ENCODE data around the gene SAMD1.

SAMD1 gene

GRCh38 chr19:14116525-14116917, 26.0 kb upstream of the SAMD1 start:
- Histone ChIP-seq H3K9me3 (replicated peaks; ENCODE audit: insufficient read depth, low read length) (no peaks in the 10 kb centered on the region), H3K36me3 (replicated peaks; ENCODE audit: insufficient read depth, low read length) (no peaks in the 10 kb centered on the region), H3K79me2 (ENCODE audit: low read length) (peaks cover 50% of the 10 kb centered on the region), H3K4me3 (ENCODE audit: low read length) (peak overlapping the region; percentile 92), H3K27me3 (replicated peaks; ENCODE audit: insufficient read depth, low read length) (no peaks in the 10 kb centered on the region), H3K4me2 (ENCODE audit: low read depth, low read length) (peak overlapping the region; percentile 97), H3K9ac (ENCODE audit: low read length) (peak overlapping the region; percentile 75; the same call in 1 of the 2 replicates), H4K20me1 (ENCODE audit: insufficient read depth, low read length) (no peaks in the 10 kb centered on the region), H3K27ac (ENCODE audit: low read length) (no peak overlapping the region), H2AFZ (ENCODE audit: low read length) (no peak overlapping the region), H3K9me2 (replicated peaks; ENCODE audit: insufficient read depth, low read length) (no peaks in the 10 kb centered on the region), H3K4me1 (ENCODE audit: low read length) (peaks cover 24% of the 10 kb centered on the region), H3F3A (ENCODE audit: insufficient read depth, low read length) (peaks cover 24% of the 10 kb centered on the region)
- TF ChIP-seq CTCF (IDR thresholded peaks at IDR 0.05; ENCODE audit: low read length) (no peak), EZH2phosphoT487 (IDR thresholded peaks at IDR 0.05; ENCODE audit: low read length) (no peak)
- DNase-seq: no peak

GRCh38 chr19:14115756-14116155, 25.2 kb upstream of the SAMD1 start:
- no peak for TF ChIP-seq CTCF (IDR thresholded peaks at IDR 0.05; ENCODE audit: low read length)
- no peak for TF ChIP-seq EZH2phosphoT487 (IDR thresholded peaks at IDR 0.05; ENCODE audit: low read length)
- TF ChIP-seq EZH2 (optimal IDR thresholded peaks at IDR 0.05; ENCODE audit: low read depth, low read length): no peak
- no peak overlapping the region for H3K9ac ChIP-seq (ENCODE audit: low read length)
- H3K4me3 ChIP-seq (ENCODE audit: low read length): no peak overlapping the region; the same call in 1 of the 2 replicates
- H3K9me2 ChIP-seq (replicated peaks; ENCODE audit: insufficient read depth, low read length): no peaks in the 10 kb centered on the region
- H3K9me3 ChIP-seq (replicated peaks; ENCODE audit: insufficient read depth, low read length): no peaks in the 10 kb centered on the region
- H4K20me1 ChIP-seq (ENCODE audit: insufficient read depth, low read length): no peaks in the 10 kb centered on the region
- H3F3A ChIP-seq (ENCODE audit: insufficient read depth, low read length): peaks cover 19% of the 10 kb centered on the region
- H3K4me1 ChIP-seq (ENCODE audit: low read length): peaks cover 24% of the 10 kb centered on the region
- no peaks in the 10 kb centered on the region for H3K27me3 ChIP-seq (replicated peaks; ENCODE audit: insufficient read depth, low read length)
- H2AFZ ChIP-seq (ENCODE audit: low read length): no peak overlapping the region
- no peak overlapping the region for H3K27ac ChIP-seq (ENCODE audit: low read length)
- H3K36me3 ChIP-seq (replicated peaks; ENCODE audit: insufficient read depth, low read length): no peaks in the 10 kb centered on the region
- H3K4me2 ChIP-seq (ENCODE audit: low read depth, low read length): peak overlapping the region; percentile 97; the same call in 1 of the 2 replicates
- DNase-seq: no peak
- H3K79me2 ChIP-seq (ENCODE audit: low read length): peaks cover 51% of the 10 kb centered on the region

- H3K36me3 ChIP-seq (replicated peaks; ENCODE audit: insufficient read depth, low read length): no peaks in the 10 kb centered on the region
- H3K4me1 ChIP-seq (ENCODE audit: low read length): peaks cover 24% of the 10 kb centered on the region
- H3K79me2 ChIP-seq (ENCODE audit: low read length): peaks cover 57% of the 10 kb centered on the region
- no peak overlapping the region for H3K27ac ChIP-seq (ENCODE audit: low read length)
- H3K27me3 ChIP-seq (replicated peaks; ENCODE audit: insufficient read depth, low read length): no peaks in the 10 kb centered on the region
- H3K9me3 ChIP-seq (replicated peaks; ENCODE audit: insufficient read depth, low read length): no peaks in the 10 kb centered on the region
- no peak overlapping the region for H2AFZ ChIP-seq (ENCODE audit: low read length)
- peak; percentile 61 for TF ChIP-seq CTCF (IDR thresholded peaks at IDR 0.05; ENCODE audit: low read length)
- no peak for TF ChIP-seq EZH2phosphoT487 (IDR thresholded peaks at IDR 0.05; ENCODE audit: low read length)
- peak; percentile 47 for DNase-seq
- peaks cover 18% of the 10 kb centered on the region for H3F3A ChIP-seq (ENCODE audit: insufficient read depth, low read length)
- no peak overlapping the region for H3K4me3 ChIP-seq (ENCODE audit: low read length)
- H4K20me1 ChIP-seq (ENCODE audit: insufficient read depth, low read length): no peaks in the 10 kb centered on the region
- no peaks in the 10 kb centered on the region for H3K9me2 ChIP-seq (replicated peaks; ENCODE audit: insufficient read depth, low read length)
- no peak overlapping the region for H3K9ac ChIP-seq (ENCODE audit: low read length)
- no peak overlapping the region for H3K4me2 ChIP-seq (ENCODE audit: low read depth, low read length)
Observed at GRCh38 chr19:14114854-14115253, 24.3 kb upstream of the SAMD1 start.

All from MM.1S (cell line).